Measurements from ENCODE around the gene MPLKIP. TPM values are rescaled to one million over a fixed set of nuclear protein-coding genes. Genes with fewer than 3 reads are reported as not detected.
"Not testable (repeated sequence)": the region's sequence is repeated elsewhere in the genome, so short reads cannot be mapped to it uniquely, and the experiment has no call there.

MPLKIP gene
- 10 to 100 TPM; 50.4 to 54.3 TPM for total RNA-seq

DNA sequence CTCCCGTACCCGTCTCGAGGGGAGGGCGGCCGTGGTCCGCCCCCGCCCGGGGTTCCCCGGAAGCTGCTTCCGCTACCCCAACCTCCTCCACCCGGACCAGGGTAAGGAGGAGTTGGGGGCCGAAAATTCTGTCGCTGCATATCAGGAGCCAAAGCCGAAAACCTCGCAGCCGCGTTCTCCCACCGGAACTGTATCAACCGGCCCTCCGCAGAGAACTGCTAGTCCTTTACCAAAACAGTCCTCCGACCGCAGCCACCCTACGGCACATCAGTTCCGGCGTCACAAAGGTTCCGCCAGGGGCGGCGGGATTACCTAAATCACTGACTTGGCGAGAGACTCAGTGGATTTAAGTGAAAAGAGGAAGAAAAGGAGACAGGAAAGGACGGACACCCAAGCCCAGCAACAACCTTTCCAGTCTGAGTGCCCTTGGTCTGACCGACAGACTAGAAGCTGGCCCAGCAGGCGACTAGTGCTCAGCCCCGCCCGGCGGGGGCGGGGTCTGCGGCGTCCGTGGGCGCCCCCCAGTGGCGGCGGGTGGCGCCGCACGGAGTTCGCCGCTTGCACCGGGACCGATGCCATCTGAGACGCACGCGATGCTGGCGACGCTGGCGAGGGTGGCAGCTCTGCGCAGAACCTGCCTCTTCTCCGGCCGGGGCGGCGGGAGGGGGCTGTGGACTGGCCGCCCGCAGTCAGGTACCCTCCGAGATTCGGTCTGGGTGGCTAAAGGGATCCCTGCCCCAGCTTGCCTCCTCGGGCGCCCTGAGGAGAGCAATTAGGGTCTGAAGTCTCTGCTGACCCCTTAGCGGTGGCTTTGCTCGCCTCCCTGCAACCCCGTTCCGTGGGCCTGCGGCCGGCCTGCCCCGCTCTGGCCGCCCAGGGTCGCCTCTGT is at the start of gene MPLKIP, which contains the start of gene SUGCT:
TSS of gene MPLKIP (minus strand) at position 195 of the 889 bp plus-strand sequence. CDS start at position 140, 55 bp downstream.
TSS of gene SUGCT (plus strand) at position 578 of the 889 bp plus-strand sequence.
- Histone ChIP-seq H3K36me3 (no peaks in the 10 kb centered on the region), H3K4me1 (no peaks in the 10 kb centered on the region), H3K4me3 (peak within 1 kb of the TSS; percentile 93), H3K27me3 (no peaks in the 10 kb centered on the region), H3K9ac (ENCODE audit: low read depth in 2 of 2, low read length in 2 of 2) (peak within 1 kb of the TSS; percentile 92 to 97), H3K9me3 (no peaks in the 10 kb centered on the region), H3K27ac (peak within 1 kb of the TSS; percentile 89)
- TF ChIP-seq CTCF (IDR thresholded peaks at IDR 0.05): peak; percentile 97
- DNase-seq: peak; percentile 86
- intact Hi-C loops (cut with DNase I): no loop called here

GRCh38 chr7:40182452-40182851 is 48.0 kb upstream of the MPLKIP start:
- Histone ChIP-seq H3K9ac (ENCODE audit: low read depth in 2 of 2, low read length in 2 of 2) (no peak overlapping the region), H3K27me3 (no peaks in the 10 kb centered on the region), H3K4me3 (no peak overlapping the region), H3K36me3 (no peaks in the 10 kb centered on the region), H3K9me3 (no peaks in the 10 kb centered on the region), H3K27ac (no peak overlapping the region), H3K4me1 (no peaks in the 10 kb centered on the region)
- no peak for DNase-seq
- no peak for TF ChIP-seq CTCF (IDR thresholded peaks at IDR 0.05)
- intact Hi-C loops (cut with DNase I): no loop called here

GRCh38 chr7:40177071-40177470 is 42.6 kb upstream of the MPLKIP start:
- Histone ChIP-seq H3K36me3 (no peaks in the 10 kb centered on the region), H3K9me3 (no peaks in the 10 kb centered on the region), H3K9ac (ENCODE audit: low read depth in 2 of 2, low read length in 2 of 2) (no peak overlapping the region), H3K4me3 (no peak overlapping the region), H3K27me3 (no peaks in the 10 kb centered on the region), H3K27ac (no peak overlapping the region), H3K4me1 (no peaks in the 10 kb centered on the region)
- no peak for TF ChIP-seq CTCF (IDR thresholded peaks at IDR 0.05)
- intact Hi-C loops (cut with DNase I): no loop called here
- no peak for DNase-seq

GRCh38 chr7:40175725-40176510 is 41.5 kb upstream of the MPLKIP start:
- no peaks in the 10 kb centered on the region for H3K9me3 ChIP-seq
- H3K27me3 ChIP-seq: no peaks in the 10 kb centered on the region
- H3K9ac ChIP-seq (ENCODE audit: low read depth in 2 of 2, low read length in 2 of 2): no peak overlapping the region
- intact Hi-C loops (cut with DNase I): no loop called here
- no peak overlapping the region for H3K27ac ChIP-seq
- H3K36me3 ChIP-seq: no peaks in the 10 kb centered on the region
- no peak for TF ChIP-seq CTCF (IDR thresholded peaks at IDR 0.05)
- H3K4me3 ChIP-seq: no peak overlapping the region
- DNase-seq: no peak
- no peaks in the 10 kb centered on the region for H3K4me1 ChIP-seq

- H3K9ac ChIP-seq (ENCODE audit: low read depth in 2 of 2, low read length in 2 of 2); H3K27ac ChIP-seq; H3K36me3 ChIP-seq; intact Hi-C loops (cut with DNase I); H3K4me1 ChIP-seq; H3K27me3 ChIP-seq; H3K9me3 ChIP-seq; DNase-seq; H3K4me3 ChIP-seq: not testable (repeated sequence)
Measured at GRCh38 chr7:40175256-40175655, 40.8 kb upstream of the MPLKIP start.

DNA sequence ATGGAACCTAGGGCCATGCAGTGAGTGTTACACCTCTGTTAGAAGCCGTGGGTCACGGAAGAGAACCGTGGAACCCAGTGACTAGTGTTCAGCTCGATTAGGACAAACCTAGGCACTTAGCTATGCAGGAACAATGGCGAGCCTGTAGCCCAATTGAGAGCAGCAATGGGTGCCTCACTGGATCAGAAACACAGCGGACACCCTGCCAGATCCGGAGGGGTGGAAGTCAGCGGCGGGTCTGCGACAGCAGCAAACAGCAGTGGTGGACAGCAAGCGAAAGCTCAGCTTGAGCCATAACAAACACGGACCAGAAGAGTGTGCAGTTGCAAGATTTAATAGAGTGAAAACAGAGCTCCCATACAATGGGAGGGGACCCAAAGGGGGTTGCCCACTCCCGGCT is 38.7 kb upstream of the MPLKIP start:
- H3K27ac ChIP-seq; H3K4me1 ChIP-seq; H3K36me3 ChIP-seq; H3K27me3 ChIP-seq; intact Hi-C loops (cut with DNase I); H3K9me3 ChIP-seq; DNase-seq; H3K4me3 ChIP-seq; H3K9ac ChIP-seq (ENCODE audit: low read depth in 2 of 2, low read length in 2 of 2): not testable (repeated sequence)

DNA sequence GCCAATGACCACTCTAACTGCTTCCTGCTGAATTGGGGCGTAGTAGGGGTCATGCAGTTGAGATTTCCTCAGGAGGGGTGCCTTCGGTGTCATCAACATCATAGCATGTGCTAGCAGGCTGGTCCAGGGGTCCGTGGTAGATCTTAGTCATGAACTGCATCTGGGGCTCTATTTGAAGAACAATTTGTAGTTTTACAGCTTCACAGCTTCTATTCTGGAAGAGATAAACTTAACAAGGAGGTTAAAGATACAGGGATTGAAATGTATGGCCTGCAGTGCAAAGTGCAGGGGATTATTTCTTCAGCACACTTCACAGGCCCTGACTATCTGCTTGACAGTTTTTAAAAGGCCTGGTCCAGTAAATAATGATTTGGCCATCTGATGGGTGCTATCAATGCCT is 33.8 kb upstream of the MPLKIP start:
- intact Hi-C loops (cut with DNase I); H3K4me1 ChIP-seq; H3K9ac ChIP-seq (ENCODE audit: low read depth in 2 of 2, low read length in 2 of 2); H3K27me3 ChIP-seq; DNase-seq; H3K9me3 ChIP-seq; H3K27ac ChIP-seq; H3K4me3 ChIP-seq; H3K36me3 ChIP-seq: not testable (repeated sequence)
